ENCODE data around the gene FAM53C.

- peak; percentile 51; the same call in 1 of the 2 replicates for TF ChIP-seq POLR2AphosphoS5 (IDR thresholded peaks at IDR 0.05; ENCODE audit: low read depth, low read length)
- no peak for TF ChIP-seq SPI1 (IDR thresholded peaks at IDR 0.05; ENCODE audit: low read depth, low read length)
- TF ChIP-seq POLR2A (IDR thresholded peaks at IDR 0.05; ENCODE audit: low read depth, low read length): no peak; the same call in 1 of the 2 replicates
- TF ChIP-seq TAF1 (IDR thresholded peaks at IDR 0.05; ENCODE audit: low read depth, low read length): no peak; the same call in 1 of the 2 replicates
- no peak for TF ChIP-seq PAX5 (IDR thresholded peaks at IDR 0.05; ENCODE audit: insufficient read depth, low read length, severe bottlenecking)
These were observed 14.9 kb downstream of the FAM53C start for GRCh38 chr5:138352722-138353559.
